Measurements from ENCODE around the gene MAGEB3.

GRCh38 chrX:30246769-30247489 is 16.5 kb downstream of the MAGEB3 start, which contains the start of gene MAGEB1:
- TF ChIP-seq POLR2A (IDR thresholded peaks at IDR 0.05): no peak
- TF ChIP-seq, protein P1, sequence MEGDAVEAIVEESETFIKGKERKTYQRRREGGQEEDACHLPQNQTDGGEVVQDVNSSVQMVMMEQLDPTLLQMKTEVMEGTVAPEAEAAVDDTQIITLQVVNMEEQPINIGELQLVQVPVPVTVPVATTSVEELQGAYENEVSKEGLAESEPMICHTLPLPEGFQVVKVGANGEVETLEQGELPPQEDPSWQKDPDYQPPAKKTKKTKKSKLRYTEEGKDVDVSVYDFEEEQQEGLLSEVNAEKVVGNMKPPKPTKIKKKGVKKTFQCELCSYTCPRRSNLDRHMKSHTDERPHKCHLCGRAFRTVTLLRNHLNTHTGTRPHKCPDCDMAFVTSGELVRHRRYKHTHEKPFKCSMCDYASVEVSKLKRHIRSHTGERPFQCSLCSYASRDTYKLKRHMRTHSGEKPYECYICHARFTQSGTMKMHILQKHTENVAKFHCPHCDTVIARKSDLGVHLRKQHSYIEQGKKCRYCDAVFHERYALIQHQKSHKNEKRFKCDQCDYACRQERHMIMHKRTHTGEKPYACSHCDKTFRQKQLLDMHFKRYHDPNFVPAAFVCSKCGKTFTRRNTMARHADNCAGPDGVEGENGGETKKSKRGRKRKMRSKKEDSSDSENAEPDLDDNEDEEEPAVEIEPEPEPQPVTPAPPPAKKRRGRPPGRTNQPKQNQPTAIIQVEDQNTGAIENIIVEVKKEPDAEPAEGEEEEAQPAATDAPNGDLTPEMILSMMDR (IDR thresholded peaks at IDR 0.05): no peak
- TF ChIP-seq EP300 (IDR thresholded peaks at IDR 0.05): no peak
